Gastrocnemius medialis (tissue), 4 donors: ENCODE results near the gene EVA1B.

Experiments used
- CTCF ChIP-seq, 5 experiments: fragments of 450-650 bp in 3 of 5; fragments of 200-600 bp in 2 of 5; sonication (generic) in 2 of 5; IDR thresholded peaks in 4 of 5; conservative IDR thresholded peaks in 1 of 5; 1 replicate in 4 of 5; 2 replicates in 1 of 5; pipeline ENCODE4 v1.5.1; 2016 to 2019; ENCODE audit warnings: antibody characterized with exemption in 5 of 5, mild to moderate bottlenecking in 3 of 5, moderate library complexity in 3 of 5
- POLR2A ChIP-seq, 2 donors: fragments of 450-650 bp; IDR thresholded peaks; one replicate each; pipeline ENCODE4 v1.6.1; 2017; ENCODE audit warnings: antibody characterized with exemption in 2 of 2, mild to moderate bottlenecking in 2 of 2, moderate library complexity in 2 of 2

GRCh38 chr1:36337830-36338229, 14.4 kb upstream of the EVA1B start:
- no peak for TF ChIP-seq CTCF (IDR thresholded peaks at IDR 0.05 in 4 of 5, conservative IDR thresholded peaks at IDR 0.05 in 1 of 5)
- no peak for TF ChIP-seq POLR2A (IDR thresholded peaks at IDR 0.05)
